HG02885 (cell line): ENCODE results near the gene ZNF514.
"Not testable (repeated sequence)": the region's sequence is repeated elsewhere in the genome, so short reads cannot be mapped to it uniquely, and the experiment has no call there.

ENCODE experiments used
- ATAC-seq: cut with Tn5 transposase; IDR thresholded peaks from one replicate; pipeline ENCODE4 v1.9.1; 2021; ENCODE audit warnings: mild to moderate bottlenecking; ENCODE audit not compliant: unreplicated experiment, poor library complexity

ZNF514 gene

GRCh38 chr2:95143838-95144237, 15.8 kb downstream of the ZNF514 start:
- no peak for ATAC-seq

DNA sequence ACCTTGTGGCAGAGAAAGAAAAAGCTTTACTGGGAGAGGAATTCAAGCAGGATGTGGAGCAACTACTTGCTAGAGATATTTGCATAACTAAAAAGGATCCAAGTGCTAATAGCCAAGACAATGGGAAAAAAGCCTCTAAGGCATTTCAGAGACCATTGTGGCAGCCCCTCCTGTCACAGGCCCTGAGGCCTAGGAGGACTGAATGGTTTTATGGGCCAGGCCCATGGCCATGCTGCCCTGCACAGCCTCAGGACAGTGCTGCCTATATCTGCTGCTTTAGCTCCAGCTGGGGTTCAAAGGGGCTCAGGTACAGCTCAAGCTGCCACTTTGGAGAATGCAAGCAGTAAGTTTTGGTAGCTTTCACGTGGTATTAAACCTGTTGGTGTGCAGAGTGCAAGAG, 20.9 kb downstream of the ZNF514 start:
- no peak for ATAC-seq

DNA sequence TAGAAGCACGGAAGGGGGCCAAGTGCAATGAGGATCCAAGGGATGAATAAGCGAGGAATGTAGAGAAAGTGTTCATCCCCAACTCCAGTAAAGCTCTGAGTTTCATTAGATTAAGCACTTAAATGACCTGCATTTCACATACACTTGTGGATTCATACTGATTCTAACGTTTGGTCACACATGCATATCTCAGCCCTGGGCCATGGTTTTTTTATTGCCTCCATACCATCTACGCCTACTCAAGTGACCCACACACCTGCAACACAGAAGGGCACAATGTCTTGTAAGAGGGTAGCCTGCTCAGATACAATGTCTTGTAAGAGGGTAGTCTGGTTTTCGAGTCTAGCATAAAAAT, 37.5 kb downstream of the ZNF514 start:
- ATAC-seq: peak; percentile 18

- peak; percentile 94 for ATAC-seq
Observed at GRCh38 chr2:95121407-95122196, 38.0 kb downstream of the ZNF514 start, which contains the start of gene MRPS5. TSS of gene MRPS5 (minus strand) at chr2:95121808. CDS start at chr2:95121791, 17 bp downstream.

DNA sequence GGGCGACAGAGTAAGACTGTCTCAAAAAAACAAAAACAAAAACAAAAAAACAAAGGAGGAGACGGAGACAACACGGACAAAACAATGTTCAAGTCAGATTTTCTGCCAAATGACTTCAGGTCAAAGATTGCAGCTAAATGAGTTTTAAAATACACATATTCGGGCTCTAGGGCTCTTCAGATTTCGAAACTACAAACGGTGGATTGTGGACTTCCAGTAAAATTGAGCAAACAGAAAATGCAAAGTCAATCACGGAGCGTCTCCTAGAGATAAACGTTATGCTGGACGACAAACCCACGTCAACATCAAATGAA, 38.6 kb downstream of the ZNF514 start:
- no peak for ATAC-seq

DNA sequence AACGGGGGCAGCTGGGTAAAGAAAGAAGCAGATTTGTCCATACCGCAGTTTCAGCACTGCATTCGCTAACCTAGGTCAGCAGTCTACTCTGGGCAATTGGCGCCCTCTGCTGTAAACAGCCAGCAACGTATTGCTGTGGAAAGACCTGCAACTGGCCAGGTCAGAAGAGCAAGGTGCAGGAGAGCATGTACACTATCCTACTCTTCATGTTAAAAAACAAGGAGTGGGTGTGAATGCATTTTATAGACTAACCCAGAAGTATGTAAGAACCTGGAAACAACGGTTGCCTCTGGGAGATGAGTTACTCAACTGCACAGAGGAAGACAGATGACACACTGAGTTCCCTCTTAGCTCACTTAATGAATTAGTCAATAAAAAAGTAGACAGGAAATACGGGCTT, 44.2 kb downstream of the ZNF514 start:
- peak; percentile 96 for ATAC-seq

GRCh38 chr2:95113464-95113863, 46.2 kb downstream of the ZNF514 start:
- ATAC-seq: no peak

DNA sequence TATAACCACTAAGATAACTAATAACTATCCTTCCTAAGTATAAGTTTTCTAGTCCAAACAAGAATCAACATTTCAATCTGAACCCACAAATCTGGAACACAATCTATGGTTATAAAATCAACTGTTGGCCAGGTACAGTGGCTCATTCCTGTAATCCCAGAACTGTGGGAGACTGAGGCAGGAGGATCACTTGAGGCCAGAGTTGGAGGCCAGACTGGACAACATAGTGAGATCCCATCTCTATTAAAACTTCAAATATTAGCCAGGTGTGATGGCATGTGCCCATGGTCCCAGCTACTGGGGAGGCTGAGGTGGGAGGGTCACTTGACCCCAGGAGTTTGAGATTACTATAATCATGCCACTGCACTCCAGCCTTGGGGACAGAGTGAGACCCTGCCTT, 49.3 kb downstream of the ZNF514 start:
- no peak for ATAC-seq

DNA sequence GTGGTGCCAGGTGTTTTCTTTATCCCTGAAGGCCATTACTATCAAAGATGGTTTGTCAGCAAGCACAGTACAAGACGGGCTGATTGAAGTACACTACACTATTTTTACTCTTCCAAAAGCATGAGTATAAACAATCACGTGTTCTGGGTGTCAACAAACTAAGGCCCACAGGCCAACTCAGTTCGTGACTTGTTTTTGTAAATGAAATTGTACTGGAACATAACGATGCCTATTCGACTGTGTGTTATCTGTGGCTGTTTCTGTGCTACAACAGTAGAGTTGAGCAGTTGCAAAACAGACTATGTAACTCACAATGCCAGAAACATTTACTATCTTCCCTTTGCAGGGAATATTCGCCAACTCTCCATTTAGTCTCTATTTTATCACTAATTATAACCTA, 50.4 kb downstream of the ZNF514 start:
- no peak for ATAC-seq

GRCh38 chr2:95106081-95106480, 53.6 kb downstream of the ZNF514 start:
- ATAC-seq: no peak

- ATAC-seq: no peak
Observed at GRCh38 chr2:95104606-95105005, 55.0 kb downstream of the ZNF514 start.

DNA sequence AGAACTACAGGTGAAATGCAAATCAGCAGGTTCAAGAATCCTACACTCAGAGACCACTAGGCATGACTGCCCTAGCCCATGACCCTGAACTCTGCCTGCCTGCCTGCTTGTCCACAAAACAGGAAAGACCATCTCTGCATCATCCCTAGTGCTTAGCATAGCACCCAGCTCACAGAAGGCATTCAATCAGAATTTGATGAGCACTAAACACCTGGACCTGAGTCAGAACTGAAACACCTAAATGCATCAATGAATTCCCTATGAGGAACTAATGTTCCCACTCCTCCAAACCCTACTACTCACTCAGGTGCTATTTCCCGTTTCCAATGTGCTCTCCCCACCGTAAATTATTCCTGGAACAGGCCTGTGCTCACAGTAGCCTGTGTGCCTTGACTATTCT, 59.7 kb downstream of the ZNF514 start:
- ATAC-seq: no peak

- not testable (repeated sequence) for ATAC-seq
Observed at GRCh38 chr2:95098273-95098672, 61.4 kb downstream of the ZNF514 start.
